22Rv1 (cell line): Measurements from ENCODE around the gene ENOSF1.

ENCODE experiments used
- ZFX ChIP-seq: fragments of 450-650 bp; IDR thresholded peaks from 2 replicates; pipeline ENCODE4 v1.6.1; 2017; ENCODE audit warnings: antibody characterized with exemption, borderline replicate concordance
- TF ChIP-seq, protein P1 (sequence below): fragments of 450-650 bp; IDR thresholded peaks from 2 replicates; pipeline ENCODE4 v1.5.1; 2017; ENCODE audit warnings: mild to moderate bottlenecking

- TF ChIP-seq, protein P1, sequence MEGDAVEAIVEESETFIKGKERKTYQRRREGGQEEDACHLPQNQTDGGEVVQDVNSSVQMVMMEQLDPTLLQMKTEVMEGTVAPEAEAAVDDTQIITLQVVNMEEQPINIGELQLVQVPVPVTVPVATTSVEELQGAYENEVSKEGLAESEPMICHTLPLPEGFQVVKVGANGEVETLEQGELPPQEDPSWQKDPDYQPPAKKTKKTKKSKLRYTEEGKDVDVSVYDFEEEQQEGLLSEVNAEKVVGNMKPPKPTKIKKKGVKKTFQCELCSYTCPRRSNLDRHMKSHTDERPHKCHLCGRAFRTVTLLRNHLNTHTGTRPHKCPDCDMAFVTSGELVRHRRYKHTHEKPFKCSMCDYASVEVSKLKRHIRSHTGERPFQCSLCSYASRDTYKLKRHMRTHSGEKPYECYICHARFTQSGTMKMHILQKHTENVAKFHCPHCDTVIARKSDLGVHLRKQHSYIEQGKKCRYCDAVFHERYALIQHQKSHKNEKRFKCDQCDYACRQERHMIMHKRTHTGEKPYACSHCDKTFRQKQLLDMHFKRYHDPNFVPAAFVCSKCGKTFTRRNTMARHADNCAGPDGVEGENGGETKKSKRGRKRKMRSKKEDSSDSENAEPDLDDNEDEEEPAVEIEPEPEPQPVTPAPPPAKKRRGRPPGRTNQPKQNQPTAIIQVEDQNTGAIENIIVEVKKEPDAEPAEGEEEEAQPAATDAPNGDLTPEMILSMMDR, result no peak
- TF ChIP-seq ZFX, result no peak
These were observed 35.7 kb downstream of the ENOSF1 start for GRCh38 chr18:676736-677135.
